Renal pelvis (tissue), 12 donors: ENCODE data around the gene REN. TPM values are rescaled to one million over a fixed set of nuclear protein-coding genes. Genes with fewer than 3 reads are reported as not detected.

Experiments
- DNase-seq: peaks from one replicate; pipeline ENCODE4 v3.0.0-alpha.2; 2013
- long read RNA-seq, 16 experiments: transcript quantifications; one replicate each; lab custom pipeline, GENCODE V29; 2026
- polyA plus RNA-seq, 3 donors: library from polyadenylated mRNA; unstranded; fragments of 120-200 nt; gene quantifications; one replicate each; pipeline ENCODE4 v1.2.1, GENCODE V29; 2013; ENCODE audit not compliant: insufficient read length in 3 of 3

REN gene
- polyA plus RNA-seq, result 10 to 100 TPM; 58.1 to 97.3 (median 71.9) TPM
- long read RNA-seq, donor 1, partial matches to known transcripts, result 26 of 65 reads
- long read RNA-seq, donor 1, other reads (novel, unspliced or antisense), result 39 of 65 reads
- long read RNA-seq, donor 2, partial matches to known transcripts, result 31 of 80 reads
- long read RNA-seq, donor 2, other reads (novel, unspliced or antisense), result 49 of 80 reads
- long read RNA-seq, donor 3, partial matches to known transcripts, result 8 of 37 reads
- long read RNA-seq, donor 3, other reads (novel, unspliced or antisense), result 29 of 37 reads
- long read RNA-seq, donor 4, partial matches to known transcripts, result 49 of 131 reads
- long read RNA-seq, donor 4, other reads (novel, unspliced or antisense), result 82 of 131 reads
- long read RNA-seq, donor 5, partial matches to known transcripts, result 12 of 36 reads
- long read RNA-seq, donor 5, other reads (novel, unspliced or antisense), result 24 of 36 reads
- long read RNA-seq, donor 6, partial matches to known transcripts, result 115 of 115 reads
- long read RNA-seq, donor 6, other reads (novel, unspliced or antisense), result 0 of 115 reads
- long read RNA-seq, donor 7, partial matches to known transcripts, result 6 of 14 reads
- long read RNA-seq, donor 7, other reads (novel, unspliced or antisense), result 8 of 14 reads
- long read RNA-seq, donor 8, result 0 reads
- long read RNA-seq, donor 9, partial matches to known transcripts, result 78 of 161 reads
- long read RNA-seq, donor 9, other reads (novel, unspliced or antisense), result 83 of 161 reads
- long read RNA-seq, donor 10, partial matches to known transcripts, result 25 of 46 reads
- long read RNA-seq, donor 10, other reads (novel, unspliced or antisense), result 21 of 46 reads
- long read RNA-seq, donor 11, partial matches to known transcripts, result 9 of 21 reads
- long read RNA-seq, donor 11, other reads (novel, unspliced or antisense), result 12 of 21 reads
- long read RNA-seq, donor 12, partial matches to known transcripts, result 52 of 114 reads
- long read RNA-seq, donor 12, other reads (novel, unspliced or antisense), result 62 of 114 reads
- long read RNA-seq, donor 13, partial matches to known transcripts, result 8 of 24 reads
- long read RNA-seq, donor 13, other reads (novel, unspliced or antisense), result 16 of 24 reads
- long read RNA-seq, donor 14, result 0 reads
- long read RNA-seq, donor 15, partial matches to known transcripts, result 29 of 66 reads
- long read RNA-seq, donor 15, other reads (novel, unspliced or antisense), result 37 of 66 reads
- long read RNA-seq, donor 16, partial matches to known transcripts, result 28 of 57 reads
- long read RNA-seq, donor 16, other reads (novel, unspliced or antisense), result 29 of 57 reads

DNA sequence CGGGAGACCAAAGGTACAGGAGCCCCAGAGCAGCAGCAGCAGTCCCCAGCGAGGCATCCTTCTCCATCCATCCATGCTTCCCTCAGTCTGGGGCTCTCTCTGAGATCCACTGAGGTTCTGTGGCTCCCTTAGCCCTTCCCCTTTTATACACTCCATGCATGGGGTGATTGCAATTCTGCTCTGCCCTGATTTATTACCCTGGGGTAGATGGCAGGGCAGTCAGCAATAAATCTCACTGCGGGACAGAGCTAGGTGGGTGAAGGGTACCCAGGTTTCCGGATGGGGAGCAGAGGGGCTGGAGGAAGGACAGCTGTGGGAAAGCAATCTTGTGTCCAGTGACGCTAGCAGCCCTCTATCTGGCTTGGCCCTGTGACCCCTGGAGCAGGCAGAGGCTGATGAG is at the start of gene REN:
TSS of gene REN (minus strand) at position 119 of the 400 bp plus-strand sequence. CDS start at position 75, 44 bp downstream.
- DNase-seq, result no peak

DNA sequence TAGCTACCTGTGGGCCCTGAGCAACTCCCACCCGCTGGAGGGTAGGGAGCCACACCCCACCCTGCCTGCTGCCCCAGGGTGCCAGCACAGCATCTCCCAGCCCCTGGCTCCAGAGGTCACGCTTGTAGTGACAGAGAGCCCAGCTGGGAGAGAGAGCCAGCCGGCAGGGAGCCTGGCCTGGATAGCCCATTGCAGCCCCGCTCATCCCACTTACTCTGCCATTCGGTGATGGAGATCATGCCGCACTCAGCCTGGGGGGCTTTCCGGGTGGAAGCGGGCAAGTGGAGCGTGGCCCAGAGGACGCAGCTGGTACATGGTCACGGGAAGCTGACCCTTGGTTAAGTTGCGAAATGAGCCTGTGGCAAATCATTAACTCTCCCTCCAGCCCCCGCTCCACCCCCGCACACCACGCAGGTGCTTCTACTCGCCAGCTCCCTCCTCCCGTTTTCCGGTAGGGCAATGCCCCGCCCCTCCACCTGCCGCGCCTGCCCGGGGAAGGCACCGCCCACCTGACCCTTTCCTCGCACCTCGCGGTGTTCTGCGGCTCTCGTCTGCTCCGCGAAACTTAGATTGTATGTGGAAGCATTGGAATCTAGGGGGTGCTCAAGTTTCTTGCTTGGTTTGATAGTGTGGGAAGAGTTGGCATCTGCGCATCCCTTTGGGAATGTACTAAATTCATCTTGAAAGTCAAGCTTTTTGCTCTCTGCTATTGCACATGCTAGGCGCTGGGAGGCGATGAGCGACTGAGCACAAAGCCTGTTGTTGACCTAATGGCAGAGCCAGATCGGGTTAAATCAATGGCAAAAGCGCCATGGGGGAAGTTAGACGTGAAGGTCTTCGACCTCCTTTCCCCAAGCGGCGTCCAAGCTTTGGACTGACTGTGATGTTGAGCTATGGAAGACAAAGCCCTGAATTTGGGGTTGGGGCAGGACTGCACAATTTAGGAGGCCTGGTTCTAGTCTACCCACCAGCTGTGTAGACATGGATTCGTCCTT is 47.8 kb upstream of the REN start, which contains the start of gene GOLT1A:
TSS of gene GOLT1A (minus strand) at position 321 of the 995 bp plus-strand sequence. CDS start at position 239, 82 bp downstream.
- DNase-seq, result peak; percentile 87

DNA sequence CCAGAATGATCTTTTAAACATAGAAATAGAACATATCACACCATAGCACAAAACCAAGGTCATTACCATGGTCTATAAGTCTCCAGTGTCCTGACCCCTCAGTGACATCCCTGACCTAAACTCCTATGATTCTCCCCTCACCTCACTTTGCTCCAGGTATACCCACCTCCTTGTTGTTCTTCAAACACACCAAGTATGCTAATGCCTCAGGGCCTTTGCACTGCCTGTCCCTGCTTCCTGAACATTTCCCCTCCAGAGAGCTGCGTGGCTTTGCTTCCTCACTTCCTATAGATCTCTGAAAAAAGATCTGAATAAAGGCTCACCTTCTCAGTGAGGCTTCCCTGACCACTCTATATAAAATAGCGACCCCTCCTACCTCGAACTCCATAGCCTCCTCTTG is 46.6 kb upstream of the REN start:
- DNase-seq, result no peak

DNA sequence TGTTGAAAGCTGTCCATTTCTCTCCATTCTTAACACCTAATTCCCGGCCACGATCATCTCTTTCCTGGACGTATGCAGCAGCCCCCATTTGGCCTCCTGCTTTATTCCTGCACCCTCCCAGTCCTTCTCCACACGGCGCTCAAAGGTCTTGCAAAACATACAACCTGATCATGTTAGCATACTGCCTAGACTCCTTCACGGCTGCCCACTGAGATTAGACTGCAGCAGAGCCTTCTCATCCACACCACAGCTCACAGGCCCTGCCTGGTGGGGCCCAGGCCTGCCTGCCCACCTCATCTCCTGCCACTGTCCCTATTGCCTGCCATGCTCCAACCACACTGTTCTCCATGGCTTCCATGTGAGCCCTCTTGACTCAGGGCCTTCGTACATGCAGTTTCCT is 44.9 kb upstream of the REN start:
- DNase-seq, result no peak

DNA sequence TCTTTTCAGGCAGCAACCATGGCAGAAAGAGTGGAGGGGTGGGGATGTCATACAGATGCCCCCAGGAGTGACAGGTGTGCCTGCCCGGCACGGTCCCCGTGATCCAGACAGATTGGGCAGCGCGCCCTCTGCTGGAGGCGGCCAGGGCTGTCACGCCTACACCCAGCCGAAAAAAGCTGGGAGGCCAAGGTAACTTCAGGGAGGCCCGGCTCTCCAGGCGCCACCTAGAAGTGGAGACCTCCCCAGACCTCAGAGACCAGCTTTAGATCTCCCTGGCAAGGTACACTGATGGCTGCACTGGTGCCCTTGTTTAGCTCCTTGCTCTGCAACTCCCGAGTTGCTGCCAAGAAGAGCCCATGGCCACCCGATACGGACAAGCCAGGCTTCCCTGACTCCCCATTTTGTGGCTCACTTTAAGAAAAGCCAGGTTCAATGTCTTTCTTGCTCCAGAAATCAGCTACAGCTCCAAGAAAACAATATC is 41.0 kb upstream of the REN start:
- peak; percentile 46 for DNase-seq

DNA sequence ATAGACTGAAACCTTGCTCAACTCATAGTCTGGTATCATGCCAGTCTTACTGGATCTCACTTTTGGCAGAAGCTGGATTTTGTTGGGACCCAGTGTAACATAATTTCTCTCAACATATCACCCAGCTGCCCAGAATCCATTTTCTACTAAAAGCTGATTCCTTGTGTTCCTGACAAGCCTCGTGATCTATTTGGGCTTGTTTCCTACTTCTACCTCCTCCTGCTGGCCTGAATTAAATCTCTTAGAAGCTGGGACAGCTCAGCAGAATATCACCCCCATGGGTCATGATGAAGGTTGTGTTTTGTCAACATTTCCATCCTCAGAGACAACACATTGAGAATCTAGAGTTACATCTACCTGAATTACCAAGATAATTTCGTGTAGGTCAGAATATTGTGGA is 40.0 kb upstream of the REN start:
- DNase-seq, result no peak

DNA sequence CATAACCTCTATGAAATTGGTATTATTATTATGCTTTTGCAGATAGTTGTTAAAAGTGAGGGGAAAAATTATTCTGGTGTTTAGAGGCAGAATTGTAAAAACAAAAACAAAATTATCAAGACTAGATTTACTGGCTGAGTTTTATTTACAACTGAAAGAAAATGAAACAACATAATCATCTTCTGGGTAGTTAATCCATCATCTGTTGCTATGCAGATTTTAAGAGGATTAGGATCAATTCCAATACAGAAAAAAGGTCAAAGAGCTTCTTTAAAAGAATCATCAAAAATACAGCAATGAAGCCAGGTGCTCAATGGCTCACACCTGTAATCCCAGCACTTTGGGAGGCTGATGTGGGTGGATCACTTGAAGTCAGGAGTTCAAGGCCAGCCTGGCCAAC is 39.3 kb upstream of the REN start:
- DNase-seq, result no peak

DNA sequence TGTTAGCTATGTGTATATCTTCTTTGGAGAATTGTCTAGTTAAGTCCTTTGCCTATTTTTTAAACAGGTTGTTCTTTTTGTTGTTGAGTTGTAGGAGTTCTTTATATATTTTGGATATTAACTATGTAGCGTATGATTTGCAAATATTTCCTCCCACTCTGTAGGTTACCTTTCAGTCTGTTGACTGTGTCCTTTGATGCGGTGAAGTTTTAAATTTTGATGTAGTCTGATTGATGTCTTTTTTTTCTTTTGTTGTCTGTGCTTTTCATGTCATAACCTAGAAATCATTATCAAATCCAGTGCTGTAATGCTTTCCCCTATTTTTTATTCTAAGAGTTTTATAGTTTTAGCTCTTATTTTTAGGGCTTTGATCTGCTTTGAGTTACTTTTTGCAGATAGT is 38.8 kb upstream of the REN start:
- no peak for DNase-seq

DNA sequence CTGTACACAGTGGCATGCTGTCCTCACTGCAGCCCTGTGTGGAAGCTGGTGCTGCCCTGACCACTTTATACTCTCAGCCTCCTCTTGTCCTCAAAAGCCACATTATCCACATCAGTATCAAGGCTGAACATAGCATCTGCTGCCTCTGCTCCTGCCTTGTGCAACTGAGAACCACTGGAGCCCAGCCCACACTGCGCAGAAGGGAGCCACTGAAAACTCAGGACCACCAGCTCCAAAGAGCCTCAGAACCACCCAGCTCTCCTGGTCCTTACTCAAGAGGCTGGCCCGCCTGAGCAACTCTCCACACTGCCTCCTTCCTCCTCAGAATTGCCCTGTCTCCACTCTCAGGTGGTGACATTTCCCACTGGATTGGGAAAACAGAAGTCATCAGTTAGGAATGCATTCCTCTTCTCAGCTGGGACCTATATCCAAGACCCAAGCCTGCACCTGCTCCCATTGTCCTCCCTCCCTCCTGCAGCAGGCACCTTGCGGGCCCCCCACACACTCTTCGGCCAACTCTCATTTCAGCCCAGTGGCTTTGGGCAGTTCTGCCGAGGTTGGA is 37.1 kb upstream of the REN start:
- no peak for DNase-seq

DNA sequence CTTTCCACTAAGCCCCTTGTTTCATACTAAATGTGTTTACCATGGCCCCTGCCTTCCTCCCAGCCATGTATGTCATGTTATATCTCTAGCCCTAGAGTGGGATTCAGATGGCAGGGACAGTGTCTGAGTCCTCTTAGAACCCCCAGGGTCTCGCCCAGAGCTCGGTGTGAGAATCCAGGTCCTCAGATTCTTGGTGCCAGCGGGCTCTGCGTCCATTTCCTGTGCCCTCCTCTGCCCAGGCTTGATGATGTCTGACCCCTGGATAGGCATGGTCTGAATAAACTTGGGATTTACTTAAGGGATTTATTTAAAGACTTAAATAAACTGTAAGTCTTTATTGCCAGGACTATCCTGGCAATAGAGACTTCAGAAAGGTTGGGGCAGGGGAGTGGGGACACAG is 36.3 kb upstream of the REN start:
- no peak for DNase-seq

DNA sequence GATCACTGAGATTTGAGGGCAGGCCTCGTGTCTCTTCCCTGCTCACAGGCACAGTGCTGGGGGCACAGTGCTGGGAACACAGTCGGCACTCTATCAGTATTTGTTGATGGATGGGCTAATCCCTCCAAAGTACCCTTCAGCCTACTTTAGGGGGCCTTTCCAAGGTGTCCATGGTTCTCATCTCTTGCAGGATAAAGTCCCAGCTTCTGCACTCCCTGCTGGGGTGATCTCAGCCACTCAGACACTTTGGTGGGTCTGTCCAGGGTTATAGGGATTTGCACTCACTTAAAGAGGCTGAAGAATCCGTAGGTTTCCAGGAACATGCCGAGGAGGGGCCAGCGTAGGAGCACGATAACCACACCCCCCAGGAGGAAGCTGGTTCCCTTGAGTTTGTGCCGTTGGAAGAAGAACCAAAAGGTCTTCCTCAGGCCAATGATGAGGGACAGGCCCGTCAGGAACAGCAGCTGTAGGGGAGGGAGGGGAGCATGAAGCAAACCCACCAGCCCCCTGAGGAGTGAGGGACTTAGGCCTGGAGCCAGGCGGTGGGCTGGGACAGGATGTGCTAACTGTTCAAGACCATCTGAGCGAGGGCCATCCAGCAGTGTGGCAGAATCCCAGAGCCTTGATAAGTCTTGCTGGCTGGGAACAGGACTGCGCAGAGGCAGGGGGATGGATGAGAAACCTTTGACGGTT is 35.4 kb upstream of the REN start:
- DNase-seq, result no peak

DNA sequence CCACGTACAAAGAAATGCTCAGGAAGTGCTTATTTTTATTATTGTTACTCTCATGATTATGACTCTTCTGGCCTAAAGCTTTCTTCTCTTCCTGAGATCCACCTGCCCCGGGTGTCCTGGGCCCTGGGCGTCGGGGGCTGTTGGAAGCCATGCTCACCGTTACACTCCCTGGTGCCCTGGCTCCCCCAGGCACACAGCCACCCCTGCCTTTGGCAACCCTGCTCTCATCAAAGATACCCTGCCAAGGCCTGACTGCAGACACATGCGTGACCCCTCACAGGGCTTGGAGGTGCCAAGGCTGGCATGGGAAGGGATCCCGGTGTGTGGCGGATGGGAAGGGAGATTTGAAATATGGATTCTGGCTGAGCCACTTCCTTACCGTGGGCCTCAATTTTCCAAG is 33.4 kb upstream of the REN start:
- no peak for DNase-seq

DNA sequence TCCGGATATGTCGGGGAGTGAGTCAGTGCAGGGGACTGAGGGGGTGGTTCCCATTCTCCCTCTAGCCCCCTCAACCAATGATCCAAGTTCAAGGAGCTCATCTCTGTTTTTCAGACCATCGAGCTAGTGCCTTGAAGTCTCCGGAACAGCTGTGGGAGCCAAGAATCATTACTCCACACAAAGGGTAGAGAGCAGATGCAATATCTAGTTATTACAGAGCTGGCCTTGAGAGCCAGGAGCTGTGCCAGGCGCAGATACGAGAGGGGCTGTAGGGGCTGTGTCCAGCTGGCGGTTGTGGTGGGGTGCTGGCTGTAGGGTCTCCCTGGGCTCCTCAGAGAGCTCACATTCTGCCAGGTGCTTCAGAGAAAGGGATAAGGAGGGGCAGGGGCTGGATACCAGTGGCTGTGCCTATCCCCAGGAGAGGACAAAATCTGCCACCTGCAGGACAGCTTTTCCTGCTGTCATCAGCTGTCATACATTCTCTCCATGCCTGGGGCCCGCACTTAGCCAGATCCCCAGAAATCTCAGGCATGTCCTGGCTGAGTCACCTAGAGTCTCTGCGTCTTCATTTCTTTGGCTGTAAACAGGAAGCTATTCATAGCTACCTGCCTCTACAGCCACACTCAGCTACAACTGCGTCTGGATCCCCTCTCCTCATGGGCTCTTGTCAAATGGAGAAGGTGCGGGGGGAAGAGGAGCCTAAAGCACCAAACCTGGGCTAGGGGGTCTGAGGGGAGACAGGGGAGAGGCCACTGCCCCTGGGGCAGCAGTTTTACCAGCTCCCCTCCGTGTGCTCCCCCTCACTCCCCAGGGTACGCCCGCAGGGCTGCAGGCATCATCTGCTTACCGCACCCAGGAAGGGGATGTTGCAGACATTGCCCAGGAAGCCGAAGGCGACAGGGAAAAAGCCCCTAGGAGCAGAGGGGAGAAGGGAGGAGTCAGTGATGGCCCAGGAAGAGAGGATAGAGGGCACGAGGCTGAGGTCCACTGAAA is 32.5 kb upstream of the REN start:
- DNase-seq, result no peak

DNA sequence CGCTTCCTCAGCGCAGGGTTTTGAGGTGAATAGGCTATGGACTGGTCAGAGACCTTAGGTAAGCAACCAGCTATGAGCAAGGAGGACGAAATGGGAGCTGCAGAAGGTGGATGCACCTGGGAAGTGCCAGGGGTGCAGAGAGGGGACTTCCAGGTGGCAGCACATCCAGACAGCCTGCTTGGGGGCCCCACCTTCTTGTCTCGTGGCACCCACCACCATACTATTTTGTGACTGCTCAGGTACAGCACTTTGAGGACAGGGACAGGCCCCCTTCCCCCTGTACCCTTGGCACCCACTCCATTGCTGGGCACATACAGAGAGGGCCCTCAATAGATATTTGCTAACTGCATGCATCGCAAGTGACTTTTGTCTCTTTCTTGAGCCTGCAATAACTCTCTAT is 30.9 kb upstream of the REN start:
- DNase-seq, result no peak

DNA sequence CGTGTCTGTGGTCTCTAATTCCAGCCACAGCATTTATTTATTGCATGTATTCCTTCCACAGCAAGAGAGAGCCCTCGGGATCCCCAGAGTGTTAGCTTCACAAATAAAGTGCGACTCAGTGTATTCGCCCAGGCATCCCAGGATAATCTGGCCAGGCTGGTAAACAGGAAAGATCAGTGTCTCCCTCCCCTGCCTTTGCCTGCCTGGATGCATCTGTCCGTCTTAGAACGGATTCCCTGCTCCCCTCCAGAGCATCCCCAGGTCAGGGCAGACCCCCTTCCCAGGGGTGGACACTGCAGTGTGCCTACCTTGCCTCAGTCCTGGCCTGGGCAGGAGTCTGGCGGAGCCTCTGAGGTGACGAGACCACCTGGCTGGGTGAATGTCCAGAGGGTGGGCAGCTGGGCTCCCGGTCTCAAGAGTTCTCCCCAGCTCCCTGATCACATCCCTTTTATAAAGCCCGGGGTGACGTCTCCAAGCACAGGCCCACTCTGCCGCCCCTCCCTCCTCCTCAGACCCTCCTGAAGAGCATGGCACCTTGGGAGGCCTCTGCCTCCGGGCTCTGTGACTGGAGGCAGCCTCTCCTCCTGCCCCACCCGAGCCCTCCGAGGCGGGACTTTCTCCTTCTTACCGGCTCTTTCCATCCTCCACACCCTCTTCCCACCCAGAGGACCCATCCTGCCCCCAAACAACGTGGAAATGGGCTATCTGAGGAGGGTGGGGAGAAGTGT is 30.1 kb upstream of the REN start, which contains the start of gene KISS1:
TSS of gene KISS1 (minus strand) at position 424 of the 728 bp plus-strand sequence. CDS start 3,615 bp downstream, outside the sequence.
- DNase-seq, result no peak

DNA sequence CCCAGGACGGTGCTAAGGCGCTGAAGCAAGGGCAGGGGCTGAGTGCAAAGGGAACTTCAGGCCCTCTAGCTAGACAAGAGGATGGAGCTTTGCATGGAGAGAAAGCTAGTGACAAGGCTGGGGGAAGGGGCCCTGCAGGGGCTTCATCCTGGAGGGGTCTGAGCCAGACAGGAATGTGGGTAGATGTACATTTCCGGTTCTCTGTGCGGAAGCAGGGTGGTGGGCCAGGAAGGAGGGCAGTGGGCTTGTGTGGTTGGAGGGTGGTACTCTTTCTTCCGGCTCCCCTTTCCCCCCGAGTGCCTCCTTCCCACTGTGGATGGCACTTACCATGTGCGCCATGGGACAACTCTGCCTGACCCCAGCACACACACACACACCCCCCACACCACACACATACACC is 28.6 kb upstream of the REN start:
- DNase-seq, result no peak

DNA sequence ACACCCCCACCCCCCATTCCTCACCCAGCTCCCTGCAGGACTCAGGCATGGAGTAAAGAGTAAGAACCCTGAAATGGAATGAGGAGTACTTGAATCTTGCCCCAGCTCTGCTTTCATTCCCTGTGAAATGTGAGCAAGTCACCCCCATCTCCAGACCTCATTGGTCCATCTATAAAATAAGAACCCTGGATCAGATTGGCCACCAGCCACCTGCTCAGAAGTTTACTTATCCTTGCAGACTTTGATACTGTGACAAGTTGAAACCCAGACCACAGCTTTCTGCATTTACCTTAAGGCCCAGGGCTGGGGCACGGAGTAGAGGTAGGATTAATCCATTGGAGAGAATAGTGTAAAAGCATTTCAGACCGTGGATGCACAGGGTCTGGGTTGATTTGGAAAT is 27.9 kb upstream of the REN start:
- no peak for DNase-seq
